BLaER1 treated with 17β-estradiol and CSF1 and Interleukin-3, amounts not matched to agents 10 nM and 100 nM (cell line): Measurements from ENCODE around the gene CNGB1.
"Not testable (repeated sequence)": the region's sequence is repeated elsewhere in the genome, so short reads cannot be mapped to it uniquely, and the experiment has no call there.

ENCODE experiments used
- H3K27ac ChIP-seq, 11 experiments: shearing (Covaris generic); formaldehyde crosslinking; 2 replicates each; pipeline ENCODE4 v1.8.1; 2022
- H3K27me3 ChIP-seq, 11 experiments: shearing (Covaris generic); formaldehyde crosslinking; 2 replicates each; pipeline ENCODE4 v1.8.1; 2022
- H3K36me3 ChIP-seq, 11 experiments: shearing (Covaris generic); formaldehyde crosslinking; 2 replicates each; pipeline ENCODE4 v1.8.1; 2022
- H3K4me1 ChIP-seq, 10 experiments: shearing (Covaris generic); formaldehyde crosslinking; 2 replicates each; pipeline ENCODE4 v1.8.1; 2022
- H3K4me2 ChIP-seq, 11 experiments: shearing (Covaris generic); formaldehyde crosslinking; 2 replicates each; pipeline ENCODE4 v1.8.1; 2022
- H3K4me3 ChIP-seq, 10 experiments: shearing (Covaris generic); formaldehyde crosslinking; 2 replicates each; pipeline ENCODE4 v1.8.1; 2022
- H3K9ac ChIP-seq, 11 experiments: shearing (Covaris generic); formaldehyde crosslinking; 2 replicates each; pipeline ENCODE4 v1.8.1; 2022
- H3K9me3 ChIP-seq, 11 experiments: shearing (Covaris generic); formaldehyde crosslinking; replicated peaks in 1 of 11; 2 replicates each; pipeline ENCODE4 v1.8.1; 2022
- H4K20me1 ChIP-seq, 11 experiments: shearing (Covaris generic); formaldehyde crosslinking; 2 replicates each; pipeline ENCODE4 v1.8.1; 2022
- Cebpa-rat ChIP-seq, 11 experiments: shearing (Covaris generic); IDR thresholded peaks; 2 replicates each; pipeline ENCODE4 v1.8.1; 2022

CNGB1 gene

GRCh38 chr16:57924514-57924913 is 46.4 kb downstream of the CNGB1 start:
- H3K27ac ChIP-seq: peak overlapping the region in 2 of 11 experiments; percentile 15 to 39; a peak in 2 of 22 replicates
- H3K9ac ChIP-seq: no peak overlapping the region
- H3K36me3 ChIP-seq: no peaks in the 10 kb centered on the region
- no peak overlapping the region for H3K4me3 ChIP-seq
- peak overlapping the region in 7 of 11 experiments; percentile 3 to 55 (median 50); a peak in 13 of 22 replicates for H3K4me2 ChIP-seq
- H3K9me3 ChIP-seq: peaks cover 0 to 7% (median 4%) of the 10 kb centered on the region in 11 experiments; a peak in 10 of 22 replicates
- TF ChIP-seq Cebpa-rat (IDR thresholded peaks at IDR 0.05): peak in 1 of 11 experiments; percentile 68; a peak in 1 of 22 replicates
- H3K27me3 ChIP-seq: peaks cover 0 to 7% (median 0%) of the 10 kb centered on the region in 11 experiments; a peak in 4 of 22 replicates
- peaks cover 0 to 19% (median 11%) of the 10 kb centered on the region in 10 experiments; a peak in 14 of 20 replicates for H3K4me1 ChIP-seq
- H4K20me1 ChIP-seq: no peaks in the 10 kb centered on the region

GRCh38 chr16:57923841-57924240 is 47.1 kb downstream of the CNGB1 start:
- Histone ChIP-seq H3K9me3 (peaks cover 0 to 13% (median 9%) of the 10 kb centered on the region in 11 experiments; a peak in 10 of 22 replicates), H4K20me1 (no peaks in the 10 kb centered on the region), H3K4me2 (peak overlapping the region in 6 of 11 experiments; percentile 3 to 55 (median 40); a peak in 5 of 22 replicates), H3K4me3 (no peak overlapping the region), H3K9ac (no peak overlapping the region), H3K4me1 (peaks cover 0 to 19% (median 11%) of the 10 kb centered on the region in 10 experiments; a peak in 14 of 20 replicates), H3K27me3 (peaks cover 0 to 14% (median 0%) of the 10 kb centered on the region in 11 experiments; a peak in 4 of 22 replicates), H3K36me3 (no peaks in the 10 kb centered on the region), H3K27ac (peak overlapping the region in 1 of 11 experiments; percentile 16; a peak in 1 of 22 replicates)
- no peak for TF ChIP-seq Cebpa-rat (IDR thresholded peaks at IDR 0.05)

GRCh38 chr16:57923418-57923817 is 47.5 kb downstream of the CNGB1 start:
- Histone ChIP-seq H3K4me2 (peak overlapping the region in 1 of 11 experiments; percentile 2; a peak in 1 of 22 replicates), H3K27me3 (peaks cover 0 to 14% (median 0%) of the 10 kb centered on the region in 11 experiments; a peak in 6 of 22 replicates), H3K4me3 (no peak overlapping the region), H3K9me3 (peaks cover 0 to 13% (median 9%) of the 10 kb centered on the region in 11 experiments; a peak in 10 of 22 replicates), H3K4me1 (peaks cover 0 to 19% (median 11%) of the 10 kb centered on the region in 10 experiments; a peak in 14 of 20 replicates), H3K27ac (no peak overlapping the region), H3K9ac (no peak overlapping the region), H4K20me1 (no peaks in the 10 kb centered on the region), H3K36me3 (no peaks in the 10 kb centered on the region)
- TF ChIP-seq Cebpa-rat (IDR thresholded peaks at IDR 0.05): no peak

GRCh38 chr16:57920880-57921229 is 50.1 kb downstream of the CNGB1 start:
- H3K4me2 ChIP-seq: peak overlapping the region in 2 of 11 experiments; percentile 0 to 39; a peak in 1 of 22 replicates
- TF ChIP-seq Cebpa-rat (IDR thresholded peaks at IDR 0.05): no peak
- no peak overlapping the region for H3K9ac ChIP-seq

GRCh38 chr16:57920215-57920879 is 50.6 kb downstream of the CNGB1 start:
- Histone ChIP-seq H3K4me3 (no peak overlapping the region), H4K20me1 (peaks cover 0 to 11% (median 0%) of the 10 kb centered on the region in 11 experiments; a peak in 2 of 22 replicates), H3K4me2 (peak overlapping the region in 2 of 11 experiments; percentile 0 to 39; a peak in 1 of 22 replicates), H3K4me1 (peaks cover 18 to 33% (median 27%) of the 10 kb centered on the region in 10 experiments), H3K9me3 (peaks cover 0 to 13% (median 9%) of the 10 kb centered on the region in 11 experiments; a peak in 10 of 22 replicates), H3K36me3 (no peaks in the 10 kb centered on the region), H3K27me3 (peaks cover 0 to 35% (median 17%) of the 10 kb centered on the region in 11 experiments; a peak in 17 of 22 replicates), H3K27ac (no peak overlapping the region), H3K9ac (no peak overlapping the region)
- no peak for TF ChIP-seq Cebpa-rat (IDR thresholded peaks at IDR 0.05)

More at GRCh38 chr16:57920880-57921229, 50.1 kb downstream of the CNGB1 start:
- H3K36me3 ChIP-seq: no peaks in the 10 kb centered on the region
- peaks cover 0 to 8% (median 0%) of the 10 kb centered on the region in 11 experiments; a peak in 2 of 22 replicates for H4K20me1 ChIP-seq
- no peak overlapping the region for H3K27ac ChIP-seq
- H3K4me1 ChIP-seq: peaks cover 15 to 28% (median 22%) of the 10 kb centered on the region in 10 experiments
- peaks cover 0 to 13% (median 9%) of the 10 kb centered on the region in 11 experiments; a peak in 10 of 22 replicates for H3K9me3 ChIP-seq
- peaks cover 0 to 30% (median 13%) of the 10 kb centered on the region in 11 experiments; a peak in 17 of 22 replicates for H3K27me3 ChIP-seq
- H3K4me3 ChIP-seq: no peak overlapping the region

GRCh38 chr16:57918994-57919393 is 51.9 kb downstream of the CNGB1 start:
- H3K4me2 ChIP-seq: no peak overlapping the region; a peak in 1 of 22 replicates
- H3K9ac ChIP-seq: no peak overlapping the region
- no peaks in the 10 kb centered on the region for H3K36me3 ChIP-seq
- no peak overlapping the region for H3K27ac ChIP-seq
- TF ChIP-seq Cebpa-rat (IDR thresholded peaks at IDR 0.05): peak in 5 of 11 experiments; percentile 13 to 77 (median 51); a peak in 5 of 22 replicates
- H4K20me1 ChIP-seq: peaks cover 0 to 11% (median 0%) of the 10 kb centered on the region in 11 experiments; a peak in 2 of 22 replicates
- H3K27me3 ChIP-seq: peaks cover 0 to 48% (median 30%) of the 10 kb centered on the region in 11 experiments; a peak in 17 of 22 replicates
- H3K4me1 ChIP-seq: peaks cover 15 to 24% (median 20%) of the 10 kb centered on the region in 10 experiments
- H3K4me3 ChIP-seq: no peak overlapping the region
- H3K9me3 ChIP-seq: peaks cover 0 to 13% (median 9%) of the 10 kb centered on the region in 11 experiments; a peak in 10 of 22 replicates

GRCh38 chr16:57918444-57918843 is 52.5 kb downstream of the CNGB1 start:
- no peak overlapping the region for H3K9ac ChIP-seq
- peaks cover 12 to 24% (median 18%) of the 10 kb centered on the region in 10 experiments for H3K4me1 ChIP-seq
- no peak overlapping the region for H3K27ac ChIP-seq
- no peak overlapping the region for H3K4me2 ChIP-seq
- peaks cover 0 to 13% (median 9%) of the 10 kb centered on the region in 11 experiments; a peak in 10 of 22 replicates for H3K9me3 ChIP-seq
- H3K36me3 ChIP-seq: no peaks in the 10 kb centered on the region
- H4K20me1 ChIP-seq: peaks cover 0 to 11% (median 0%) of the 10 kb centered on the region in 11 experiments; a peak in 2 of 22 replicates
- H3K4me3 ChIP-seq: no peak overlapping the region
- no peak for TF ChIP-seq Cebpa-rat (IDR thresholded peaks at IDR 0.05)
- H3K27me3 ChIP-seq: peaks cover 0 to 49% (median 30%) of the 10 kb centered on the region in 11 experiments; a peak in 17 of 22 replicates

- not testable (repeated sequence) for H3K36me3 ChIP-seq, H3K4me3 ChIP-seq, H3K27ac ChIP-seq, H3K4me2 ChIP-seq, H3K9ac ChIP-seq
- peaks cover 0 to 11% (median 0%) of the 10 kb centered on the region in 11 experiments; a peak in 2 of 22 replicates for H4K20me1 ChIP-seq
- peaks cover 0 to 13% (median 9%) of the 10 kb centered on the region in 11 experiments; a peak in 10 of 22 replicates for H3K9me3 ChIP-seq
- H3K4me1 ChIP-seq: peaks cover 12 to 24% (median 18%) of the 10 kb centered on the region in 10 experiments
- peaks cover 0 to 49% (median 30%) of the 10 kb centered on the region in 11 experiments; a peak in 17 of 22 replicates for H3K27me3 ChIP-seq
Measured at GRCh38 chr16:57917929-57918328, 53.0 kb downstream of the CNGB1 start.

GRCh38 chr16:57917489-57917888 is 53.4 kb downstream of the CNGB1 start:
- not testable (repeated sequence) for H3K27ac ChIP-seq, H3K4me3 ChIP-seq, H3K9ac ChIP-seq, H3K4me2 ChIP-seq, H3K36me3 ChIP-seq
- H3K27me3 ChIP-seq: peaks cover 0 to 49% (median 30%) of the 10 kb centered on the region in 11 experiments; a peak in 17 of 22 replicates
- peaks cover 12 to 24% (median 18%) of the 10 kb centered on the region in 10 experiments for H3K4me1 ChIP-seq
- H3K9me3 ChIP-seq: peaks cover 0 to 13% (median 9%) of the 10 kb centered on the region in 11 experiments; a peak in 10 of 22 replicates
- peaks cover 0 to 11% (median 0%) of the 10 kb centered on the region in 11 experiments; a peak in 2 of 22 replicates for H4K20me1 ChIP-seq
